H9 (cell line): ENCODE results near the gene RNU4-1. TPM values are rescaled to one million over a fixed set of nuclear protein-coding genes. Genes with fewer than 3 reads are reported as not detected.

Experiments
- DNase-seq: peaks from one replicate; pipeline ENCODE4 v3.0.0-alpha.2; 2017
- H2AFZ ChIP-seq: one replicate; pipeline ENCODE4 v1.6.1; 2013; ENCODE audit warnings: mild to moderate bottlenecking, low read length, control low read depth, moderate library complexity
- H2AK5ac ChIP-seq: 2 replicates; pipeline ENCODE4 v1.6.1; 2013; ENCODE audit warnings: low read length, control low read depth, mixed read lengths; ENCODE audit not compliant: insufficient read length
- H2BK120ac ChIP-seq: one replicate; pipeline ENCODE4 v1.6.1; 2013; ENCODE audit warnings: low read depth, mild to moderate bottlenecking, low read length, control low read depth, inconsistent platforms; ENCODE audit not compliant: poor library complexity, severe bottlenecking
- H2BK12ac ChIP-seq: 2 replicates; pipeline ENCODE4 v1.6.1; 2013; ENCODE audit warnings: low read length, control low read depth, mixed read lengths, low read depth; ENCODE audit not compliant: insufficient read length
- H2BK15ac ChIP-seq: 2 replicates; pipeline ENCODE4 v1.6.1; 2013; ENCODE audit warnings: low read depth, low read length, control low read depth
- H2BK20ac ChIP-seq: one replicate; pipeline ENCODE4 v1.6.1; 2013; ENCODE audit warnings: low read depth, mild to moderate bottlenecking, low read length, control low read depth, inconsistent platforms; ENCODE audit not compliant: poor library complexity, severe bottlenecking
- H2BK5ac ChIP-seq: 2 replicates; pipeline ENCODE4 v1.6.1; 2013; ENCODE audit warnings: low read length, control low read depth, mixed read lengths; ENCODE audit not compliant: insufficient read length
- H3K14ac ChIP-seq: 2 replicates; pipeline ENCODE4 v1.6.1; 2013; ENCODE audit warnings: low read length, control low read depth; ENCODE audit not compliant: insufficient read depth
- H3K18ac ChIP-seq: 2 replicates; pipeline ENCODE4 v1.6.1; 2013; ENCODE audit warnings: low read depth, mild to moderate bottlenecking, mixed read lengths, low read length, control low read depth; ENCODE audit not compliant: insufficient read length
- H3K23ac ChIP-seq: 2 replicates; pipeline ENCODE4 v1.6.1; 2013; ENCODE audit warnings: low read length, control low read depth, mixed read lengths, low read depth; ENCODE audit not compliant: insufficient read length
- H3K23me2 ChIP-seq: 2 replicates; pipeline ENCODE4 v1.6.1; 2013; ENCODE audit warnings: low read depth, mild to moderate bottlenecking, mixed read lengths, low read length, control low read depth; ENCODE audit not compliant: insufficient read length, poor library complexity, severe bottlenecking
- H3K27ac ChIP-seq: 2 replicates; pipeline ENCODE4 v1.5.1; 2013; ENCODE audit warnings: low read length, control low read depth, mixed read lengths, low read depth; ENCODE audit not compliant: insufficient read length
- H3K27me3 ChIP-seq: 2 replicates; pipeline ENCODE4 v1.6.1; 2013; ENCODE audit warnings: low read length, control low read depth, inconsistent platforms; ENCODE audit not compliant: insufficient read depth
- H3K4ac ChIP-seq: 2 replicates; pipeline ENCODE4 v1.6.1; 2013; ENCODE audit warnings: low read depth, mild to moderate bottlenecking, control low read depth, inconsistent platforms, low read length, moderate library complexity
- H3K4me1 ChIP-seq: 2 replicates; pipeline ENCODE4 v1.6.1; 2013; ENCODE audit warnings: low read length, control low read depth, inconsistent platforms; ENCODE audit not compliant: insufficient read depth
- H3K4me2 ChIP-seq: 2 replicates; pipeline ENCODE4 v1.6.1; 2013; ENCODE audit warnings: low read length, control low read depth, mixed read lengths; ENCODE audit not compliant: insufficient read length, insufficient read depth
- H3K56ac ChIP-seq: 2 replicates; pipeline ENCODE4 v1.6.1; 2013; ENCODE audit warnings: low read depth, mild to moderate bottlenecking, mixed read lengths, low read length, control low read depth; ENCODE audit not compliant: insufficient read length
- H3K79me1 ChIP-seq: 2 replicates; pipeline ENCODE4 v1.6.1; 2013; ENCODE audit warnings: low read depth, mild to moderate bottlenecking, moderate library complexity, low read length, control low read depth, inconsistent platforms; ENCODE audit not compliant: insufficient read depth, poor library complexity, severe bottlenecking
- H3K79me2 ChIP-seq: 2 replicates; pipeline ENCODE4 v1.6.1; 2013; ENCODE audit warnings: low read length, control low read depth, inconsistent platforms; ENCODE audit not compliant: insufficient read depth
- H3K9ac ChIP-seq: 2 replicates; pipeline ENCODE4 v1.6.1; 2013; ENCODE audit warnings: low read length, control low read depth, mixed read lengths; ENCODE audit not compliant: insufficient read length; ENCODE audit errors: extremely low read depth
- H3K9me3 ChIP-seq: one replicate; pipeline ENCODE4 v1.6.1; 2013; ENCODE audit warnings: low read depth, low read length, inconsistent platforms; ENCODE audit not compliant: control insufficient read depth
- H3T11ph ChIP-seq: one replicate; pipeline ENCODE4 v1.6.1; 2013; ENCODE audit warnings: mild to moderate bottlenecking, low read length, control low read depth, inconsistent platforms
- H4K20me1 ChIP-seq: one replicate; pipeline ENCODE4 v1.6.1; 2013; ENCODE audit not compliant: control insufficient read depth, insufficient read length, insufficient read depth
- H4K5ac ChIP-seq: 2 replicates; pipeline ENCODE4 v1.6.1; 2013; ENCODE audit warnings: low read depth, mild to moderate bottlenecking, mixed read lengths, low read length, control low read depth; ENCODE audit not compliant: insufficient read length
- H4K8ac ChIP-seq: replicated peaks from 2 replicates; pipeline ENCODE4 v1.6.1; 2013; ENCODE audit warnings: low read length, control low read depth, mixed read lengths, low read depth; ENCODE audit not compliant: insufficient read length
- H4K91ac ChIP-seq: 2 replicates; pipeline ENCODE4 v1.6.1; 2013; ENCODE audit warnings: low read depth, mild to moderate bottlenecking, moderate library complexity, mixed read lengths, low read length, control low read depth; ENCODE audit not compliant: insufficient read length
- H3K27ac Mint-ChIP-seq, 3 experiments: 2 replicates in 2 of 3; 3 replicates in 1 of 3; pipeline ENCODE4 v1.8.0; 2020 to 2021; ENCODE audit warnings: mixed read lengths in 3 of 3, mild to moderate bottlenecking in 1 of 3, moderate library complexity in 1 of 3
- H3K27me3 Mint-ChIP-seq: 2 replicates; pipeline ENCODE4 v1.8.0; 2021; ENCODE audit warnings: low read depth, mild to moderate bottlenecking, moderate library complexity, mixed read lengths
- H3K36me3 Mint-ChIP-seq, 3 experiments: 2 replicates in 2 of 3; 3 replicates in 1 of 3; pipeline ENCODE4 v1.8.0; 2020 to 2021; ENCODE audit warnings: low read depth in 3 of 3, mixed read lengths in 3 of 3; ENCODE audit not compliant: insufficient read depth in 1 of 3
- H3K4me1 Mint-ChIP-seq, 2 experiments: 2 replicates each; pipeline ENCODE4 v1.8.0; 2020; ENCODE audit warnings: mixed read lengths in 2 of 2
- H3K4me3 Mint-ChIP-seq, 2 experiments: 2 replicates in 1 of 2; 3 replicates in 1 of 2; pipeline ENCODE4 v1.8.0; 2020 to 2021; ENCODE audit warnings: mild to moderate bottlenecking in 2 of 2, mixed read lengths in 2 of 2, moderate library complexity in 1 of 2
- H3K9me3 Mint-ChIP-seq, 2 experiments: 2 replicates in 1 of 2; 3 replicates in 1 of 2; pipeline ENCODE4 v1.8.0; 2020; ENCODE audit warnings: mild to moderate bottlenecking in 2 of 2, mixed read lengths in 2 of 2, moderate library complexity in 1 of 2
- CTCF ChIP-seq: fragments of 200-600 bp; sonication (generic); conservative IDR thresholded peaks from 3 replicates; pipeline ENCODE4 v1.8.0; 2021; ENCODE audit warnings: antibody characterized with exemption, mild to moderate bottlenecking
- WGBS: extraction: QIAGEN DNeasy Blood & Tissue Kit; methylation state at CpG from one replicate; pipeline ENCODE4 v1.1.7; 2013; ENCODE audit warnings: missing lambda C conversion rate, low lambda C conversion rate, mixed read lengths; ENCODE audit not compliant: insufficient read length; ENCODE audit errors: extremely low coverage; 5-methylcytosine and 5-hydroxymethylcytosine counted together
- total RNA-seq: library from RNA; stranded (reverse); gene quantifications from 2 replicates; pipeline ENCODE4 v1.2.1, GENCODE V29; 2021

The RNU4-1 gene
- total RNA-seq, 1 experiment from 2014 or later, result 3,262 TPM

DNA sequence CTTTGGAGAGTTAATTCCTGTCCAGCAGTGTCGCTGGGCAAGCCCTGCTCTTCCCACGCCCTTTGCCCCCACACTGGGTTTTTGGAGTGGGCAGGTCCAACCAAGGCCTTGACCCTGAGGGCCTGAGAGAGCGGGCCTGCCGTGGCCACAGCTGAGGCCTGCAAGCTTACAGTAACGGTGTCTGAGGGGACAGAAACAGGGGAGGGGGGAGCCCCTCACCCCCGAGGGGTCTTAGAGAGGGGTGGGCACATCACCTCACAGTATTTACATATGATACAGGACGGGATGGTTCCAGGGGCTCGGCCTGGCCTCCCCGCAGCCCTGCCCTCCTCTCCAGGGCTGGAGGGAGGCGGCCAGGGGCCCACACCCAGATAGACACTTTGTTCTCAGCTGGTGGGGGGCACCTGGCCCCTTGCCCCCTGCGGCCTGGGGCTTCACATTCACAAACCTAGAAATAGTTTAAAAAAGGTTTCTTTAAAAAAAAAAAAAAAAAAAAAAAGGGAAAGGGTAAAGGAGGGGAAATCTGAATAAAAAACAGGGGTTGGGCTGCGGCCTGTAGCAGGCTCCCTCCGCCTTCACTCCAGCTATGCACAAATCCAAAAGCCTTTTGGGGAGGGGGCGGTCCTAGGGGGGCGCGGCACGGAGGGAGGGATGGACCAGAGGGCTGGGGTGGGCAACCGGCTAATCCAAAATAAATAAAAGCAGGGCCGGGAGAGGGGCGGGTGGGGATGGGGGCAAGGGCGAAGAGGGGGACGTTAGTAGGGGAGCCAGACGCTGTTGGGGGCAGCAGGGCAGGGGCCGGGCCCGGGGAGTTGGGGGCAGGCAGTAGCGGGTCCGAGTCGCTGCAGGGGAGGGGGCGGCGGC lies 49.4 kb upstream of the RNU4-1 start:
- Histone ChIP-seq H3T11ph (no peak overlapping the region), H2BK20ac (no peak overlapping the region), H2AK5ac (no peak overlapping the region), H2BK5ac (no peak overlapping the region), H3K27ac (no peak overlapping the region), H3K79me1 (no peaks in the 10 kb centered on the region), H4K8ac (no peak overlapping the region), H3K56ac (no peak overlapping the region), H2AFZ (no peak overlapping the region), H3K27me3 (no peaks in the 10 kb centered on the region), H3K9me3 (no peaks in the 10 kb centered on the region), H3K4me1 (no peaks in the 10 kb centered on the region), H3K23me2 (no peaks in the 10 kb centered on the region), H4K5ac (no peak overlapping the region), H3K18ac (no peak overlapping the region), H4K20me1 (no peaks in the 10 kb centered on the region), H2BK12ac (no peak overlapping the region), H3K9ac (no peak overlapping the region), H3K4me2 (no peak overlapping the region), H3K23ac (no peak overlapping the region), H3K14ac (no peak overlapping the region), H2BK15ac (no peak overlapping the region), H2BK120ac (no peak overlapping the region), H3K4ac (no peak overlapping the region), H4K91ac (no peak overlapping the region), H3K79me2 (no peaks in the 10 kb centered on the region)
- no peak overlapping the region for H3K4me3 Mint-ChIP-seq
- no CpG with 5 or more reads among the region's 30 CpGs for WGBS
- H3K36me3 Mint-ChIP-seq, result peaks cover 20 to 42% (median 39%) of the 10 kb centered on the region in 3 experiments; a peak in 6 of 7 replicates
- DNase-seq, result no peak
- H3K27ac Mint-ChIP-seq, result peak overlapping the region in 1 of 3 experiments; percentile 77; a peak in 1 of 7 replicates
- H3K27me3 Mint-ChIP-seq, result peaks cover 11% of the 10 kb centered on the region
- TF ChIP-seq CTCF, result no peak
- H3K4me1 Mint-ChIP-seq, result peaks cover 0 to 17% of the 10 kb centered on the region in 2 experiments; a peak in 2 of 4 replicates
- H3K9me3 Mint-ChIP-seq, result peaks cover 12 to 13% of the 10 kb centered on the region in 2 experiments
